Parathyroid adenoma (tissue), 2 donors: ENCODE data around the gene RNF208.

Experiments
- H2AFZ ChIP-seq: fragments of 300-600 bp; sonication (generic); one replicate; pipeline ENCODE4 v1.7.0; 2017; ENCODE audit warnings: antibody characterized with exemption, mild to moderate bottlenecking
- H3K27ac ChIP-seq: fragments of 300-600 bp; sonication (generic); one replicate; pipeline ENCODE4 v1.7.0; 2017
- H3K27me3 ChIP-seq: fragments of 300-600 bp; sonication (generic); one replicate; pipeline ENCODE4 v1.7.0; 2017; ENCODE audit warnings: low read length; ENCODE audit not compliant: control insufficient read depth, insufficient read depth
- H3K36me3 ChIP-seq: fragments of 300-600 bp; sonication (generic); one replicate; pipeline ENCODE4 v1.7.0; 2017; ENCODE audit warnings: low read length; ENCODE audit not compliant: control insufficient read depth, insufficient read depth
- H3K4me1 ChIP-seq: fragments of 300-600 bp; sonication (generic); one replicate; pipeline ENCODE4 v1.7.0; 2017; ENCODE audit warnings: control low read depth
- H3K4me2 ChIP-seq: fragments of 300-600 bp; sonication (generic); one replicate; pipeline ENCODE4 v1.7.0; 2017; ENCODE audit warnings: low read length
- H3K4me3 ChIP-seq: fragments of 300-600 bp; sonication (generic); one replicate; pipeline ENCODE4 v1.7.0; 2017; ENCODE audit warnings: low read depth, low read length
- H3K79me2 ChIP-seq: fragments of 300-600 bp; sonication (generic); one replicate; pipeline ENCODE4 v1.7.0; 2017; ENCODE audit warnings: control low read depth
- H3K9ac ChIP-seq: fragments of 300-600 bp; sonication (generic); one replicate; pipeline ENCODE4 v1.7.0; 2017; ENCODE audit warnings: mild to moderate bottlenecking
- H3K9me3 ChIP-seq: fragments of 300-600 bp; sonication (generic); one replicate; pipeline ENCODE4 v1.7.0; 2017; ENCODE audit warnings: low read length; ENCODE audit not compliant: control insufficient read depth
- TF ChIP-seq, protein P1 (sequence below): fragments of 300-600 bp; sonication (generic); IDR thresholded peaks from one replicate; pipeline ENCODE4 v1.7.0; 2017; ENCODE audit warnings: antibody characterized with exemption, mild to moderate bottlenecking
- donor health status: primary hyperparathyroidism.

The RNF208 gene, protein sequence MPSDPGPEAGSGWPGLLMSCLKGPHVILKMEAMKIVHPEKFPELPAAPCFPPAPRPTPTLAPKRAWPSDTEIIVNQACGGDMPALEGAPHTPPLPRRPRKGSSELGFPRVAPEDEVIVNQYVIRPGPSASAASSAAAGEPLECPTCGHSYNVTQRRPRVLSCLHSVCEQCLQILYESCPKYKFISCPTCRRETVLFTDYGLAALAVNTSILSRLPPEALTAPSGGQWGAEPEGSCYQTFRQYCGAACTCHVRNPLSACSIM

DNA sequence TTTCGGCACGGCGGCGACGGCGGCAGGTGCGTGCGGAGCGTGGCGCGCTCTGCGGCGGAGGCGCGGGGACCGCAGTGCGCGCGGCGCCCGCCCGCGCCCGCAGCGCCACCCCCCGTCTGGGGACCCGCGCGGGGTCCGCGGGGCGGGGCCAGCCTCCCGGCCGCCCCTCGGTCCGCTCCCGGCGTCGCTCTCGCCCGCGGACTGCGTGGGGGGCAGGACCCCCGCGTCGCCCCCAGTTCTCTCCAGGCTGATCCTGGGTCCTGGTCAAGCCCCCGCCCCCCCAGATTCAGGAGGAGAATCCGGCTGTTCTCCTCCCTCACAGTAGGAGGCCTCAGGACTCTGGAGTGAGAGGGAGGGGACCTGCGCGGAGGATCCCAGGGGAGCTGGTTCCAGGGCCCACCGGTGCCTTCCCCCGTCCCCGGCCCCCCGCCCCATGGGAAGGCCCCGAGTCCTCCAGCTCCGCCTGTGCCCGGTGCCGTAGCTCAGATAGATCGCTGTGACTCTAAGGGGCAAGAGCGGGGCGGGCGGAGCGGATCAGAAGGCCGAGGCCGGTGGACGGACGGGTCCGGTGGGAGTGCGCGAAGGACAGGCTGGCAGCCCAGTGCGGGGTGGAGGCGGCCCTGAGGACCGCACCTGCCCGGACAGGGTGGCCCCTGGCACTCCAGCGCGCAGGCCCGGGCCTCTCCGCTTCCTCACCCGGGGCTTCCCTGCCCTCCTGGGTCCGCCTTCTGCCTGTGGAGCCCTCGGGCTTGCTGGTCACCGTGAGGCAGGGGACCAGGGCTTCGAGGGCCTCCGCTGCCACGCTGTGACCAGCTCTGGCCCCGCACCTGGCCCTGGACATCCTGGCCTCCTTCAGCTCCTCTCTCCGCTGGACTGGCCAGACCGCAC is at the start of gene RNF208:
TSS of gene RNF208 (minus strand) at position 51 of the 888 bp plus-strand sequence. CDS start 1,028 bp downstream, outside the sequence.
- TF ChIP-seq, protein P1, sequence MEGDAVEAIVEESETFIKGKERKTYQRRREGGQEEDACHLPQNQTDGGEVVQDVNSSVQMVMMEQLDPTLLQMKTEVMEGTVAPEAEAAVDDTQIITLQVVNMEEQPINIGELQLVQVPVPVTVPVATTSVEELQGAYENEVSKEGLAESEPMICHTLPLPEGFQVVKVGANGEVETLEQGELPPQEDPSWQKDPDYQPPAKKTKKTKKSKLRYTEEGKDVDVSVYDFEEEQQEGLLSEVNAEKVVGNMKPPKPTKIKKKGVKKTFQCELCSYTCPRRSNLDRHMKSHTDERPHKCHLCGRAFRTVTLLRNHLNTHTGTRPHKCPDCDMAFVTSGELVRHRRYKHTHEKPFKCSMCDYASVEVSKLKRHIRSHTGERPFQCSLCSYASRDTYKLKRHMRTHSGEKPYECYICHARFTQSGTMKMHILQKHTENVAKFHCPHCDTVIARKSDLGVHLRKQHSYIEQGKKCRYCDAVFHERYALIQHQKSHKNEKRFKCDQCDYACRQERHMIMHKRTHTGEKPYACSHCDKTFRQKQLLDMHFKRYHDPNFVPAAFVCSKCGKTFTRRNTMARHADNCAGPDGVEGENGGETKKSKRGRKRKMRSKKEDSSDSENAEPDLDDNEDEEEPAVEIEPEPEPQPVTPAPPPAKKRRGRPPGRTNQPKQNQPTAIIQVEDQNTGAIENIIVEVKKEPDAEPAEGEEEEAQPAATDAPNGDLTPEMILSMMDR = no peak
- H3K4me3 ChIP-seq = peak within 1 kb of the TSS; percentile 97

DNA sequence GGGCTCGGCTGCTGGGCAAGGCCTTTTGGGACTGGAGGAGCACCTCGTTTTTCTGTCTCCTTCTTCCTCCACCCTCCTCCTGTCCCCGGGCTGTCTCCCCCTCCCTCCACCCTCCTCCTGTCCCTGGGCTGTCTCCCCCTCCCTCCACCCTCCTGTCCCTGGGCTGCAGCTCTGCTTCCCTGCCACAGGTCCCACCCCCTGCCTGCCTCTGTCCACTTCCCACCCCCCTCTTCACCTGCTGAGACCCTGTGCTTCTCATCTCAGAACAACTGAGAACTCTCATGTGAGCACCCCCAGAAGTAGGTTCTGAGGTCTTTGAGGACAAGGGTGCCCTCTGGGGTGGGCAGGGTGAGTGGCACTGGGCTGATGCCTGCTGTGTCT is 49.6 kb upstream of the RNF208 start:
- no peak overlapping the region for H3K27ac ChIP-seq
- no peak overlapping the region for H3K4me2 ChIP-seq
- no peak overlapping the region for H3K4me3 ChIP-seq
- no peak overlapping the region for H2AFZ ChIP-seq
- no peaks in the 10 kb centered on the region for H3K9me3 ChIP-seq
- H3K27me3 ChIP-seq = no peaks in the 10 kb centered on the region
- H3K9ac ChIP-seq = no peak overlapping the region
- H3K36me3 ChIP-seq = no peaks in the 10 kb centered on the region
- no peaks in the 10 kb centered on the region for H3K79me2 ChIP-seq
- H3K4me1 ChIP-seq = peaks cover 4% of the 10 kb centered on the region
- TF ChIP-seq, protein P1 = no peak

More for the DNA sequence above, at the start of gene RNF208:
- peak within 1 kb of the TSS; percentile 46 for H3K9ac ChIP-seq
- peak within 1 kb of the TSS; percentile 73 for H2AFZ ChIP-seq
- H3K4me2 ChIP-seq = peak within 1 kb of the TSS; percentile 75
- H3K27ac ChIP-seq = peak within 1 kb of the TSS; percentile 88
- no peaks in the 10 kb centered on the region for H3K27me3 ChIP-seq
- H3K36me3 ChIP-seq = no peaks in the 10 kb centered on the region
- no peaks in the 10 kb centered on the region for H3K79me2 ChIP-seq
- peaks cover 5% of the 10 kb centered on the region for H3K4me1 ChIP-seq
- H3K9me3 ChIP-seq = no peaks in the 10 kb centered on the region

DNA sequence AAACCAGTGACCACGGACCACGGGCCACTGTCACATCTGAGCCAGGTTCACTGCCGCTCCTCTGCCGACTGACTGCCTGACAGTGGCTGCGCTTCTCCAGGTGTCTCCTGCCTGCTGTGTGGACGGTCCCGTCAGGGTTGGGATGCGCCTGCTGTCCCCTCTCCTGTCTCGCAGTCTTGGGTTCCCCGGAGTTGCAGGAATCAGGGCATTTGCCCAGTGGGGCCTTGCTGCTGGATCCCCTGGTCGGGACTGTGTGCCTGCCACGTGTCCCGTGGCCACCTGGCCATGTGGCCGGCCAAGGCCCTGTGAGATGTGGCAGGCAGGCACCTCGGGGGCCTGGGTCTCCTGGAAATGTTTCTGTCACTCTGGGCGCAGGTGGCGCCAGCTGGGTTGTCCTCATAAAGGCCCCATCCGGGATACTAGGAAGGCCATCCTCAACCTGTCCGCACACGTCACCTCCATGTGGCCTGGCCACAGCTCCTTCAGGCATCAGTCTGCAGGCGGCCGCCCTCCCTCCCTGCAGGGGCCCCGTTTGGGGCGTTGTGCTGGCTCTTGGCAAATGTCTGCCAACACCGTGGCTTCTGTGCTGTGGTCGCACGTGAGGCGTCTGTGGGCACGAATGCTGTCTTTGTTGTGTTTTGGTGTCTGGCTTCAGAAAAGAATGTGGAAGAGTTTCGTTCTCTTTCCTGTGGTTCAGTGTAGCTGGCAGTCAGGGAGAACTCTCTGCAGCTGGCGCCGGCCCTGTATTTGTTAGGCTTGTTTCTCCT is 49.1 kb upstream of the RNF208 start:
- no peaks in the 10 kb centered on the region for H3K27me3 ChIP-seq
- no peak overlapping the region for H2AFZ ChIP-seq
- H3K4me3 ChIP-seq = no peak overlapping the region
- H3K4me1 ChIP-seq = peaks cover 4% of the 10 kb centered on the region
- H3K4me2 ChIP-seq = no peak overlapping the region
- TF ChIP-seq, protein P1 = no peak
- H3K9ac ChIP-seq = no peak overlapping the region
- no peaks in the 10 kb centered on the region for H3K9me3 ChIP-seq
- no peaks in the 10 kb centered on the region for H3K79me2 ChIP-seq
- no peak overlapping the region for H3K27ac ChIP-seq
- no peaks in the 10 kb centered on the region for H3K36me3 ChIP-seq

DNA sequence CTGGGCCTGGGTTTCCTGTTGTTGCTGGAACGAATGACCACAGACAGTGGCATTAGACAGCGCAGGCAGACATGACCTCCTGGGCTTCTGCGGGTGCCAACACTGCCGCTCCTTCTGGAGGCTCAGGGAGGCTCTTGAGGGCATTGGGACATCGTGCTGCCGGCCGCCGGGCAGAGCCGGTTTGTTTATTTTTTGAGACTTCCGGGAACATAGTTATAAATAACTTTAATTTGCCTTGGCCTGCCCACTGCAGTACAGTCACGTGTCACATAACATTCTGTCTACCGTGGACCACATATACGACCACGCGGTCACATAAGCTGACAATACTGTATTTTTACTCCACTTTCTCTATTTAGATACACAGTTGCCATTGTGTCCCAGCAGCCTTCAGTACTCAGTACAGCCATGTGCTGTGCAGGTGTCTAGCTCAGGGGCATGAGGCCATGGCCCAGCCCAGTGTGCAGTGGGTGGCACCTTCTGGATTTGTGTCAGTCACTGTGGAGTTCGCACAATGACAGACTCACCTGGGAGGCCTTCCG is 47.3 kb upstream of the RNF208 start:
- Histone ChIP-seq H3K79me2 (no peaks in the 10 kb centered on the region), H3K27ac (peak overlapping the region; percentile 24), H3K27me3 (no peaks in the 10 kb centered on the region), H3K36me3 (no peaks in the 10 kb centered on the region), H3K4me2 (peak overlapping the region; percentile 28), H3K4me3 (no peak overlapping the region), H3K9ac (no peak overlapping the region), H3K9me3 (no peaks in the 10 kb centered on the region), H2AFZ (no peak overlapping the region), H3K4me1 (peaks cover 4% of the 10 kb centered on the region)
- TF ChIP-seq, protein P1 = no peak
